HEK293 (cell line): Measurements from ENCODE around the gene ANKRD60.

Source experiments
- BCL11A ChIP-seq: fragments of 450-650 bp; formaldehyde crosslinking; IDR thresholded peaks from 2 replicates; pipeline ENCODE4 v1.5.1; 2016; ENCODE audit warnings: low read depth, missing biosample characterization, missing genetic modification characterization
- HOXA7 ChIP-seq: sonication (generic); formaldehyde crosslinking; IDR thresholded peaks from 2 replicates; pipeline ENCODE4 v1.8.1; 2022; ENCODE audit warnings: missing genetic modification reagents, borderline replicate concordance
- REST ChIP-seq: fragments of 450-650 bp; formaldehyde crosslinking; IDR thresholded peaks from 2 replicates; pipeline ENCODE4 v1.5.1; 2016; ENCODE audit warnings: missing biosample characterization, missing genetic modification characterization
- SP3 ChIP-seq: fragments of 450-650 bp; formaldehyde crosslinking; IDR thresholded peaks from 2 replicates; pipeline ENCODE4 v1.5.1; 2016; ENCODE audit warnings: missing biosample characterization, missing genetic modification characterization
- ZNF138 ChIP-seq: fragments of 450-650 bp; formaldehyde crosslinking; IDR thresholded peaks from 2 replicates; pipeline ENCODE4 v1.5.1; 2016; ENCODE audit warnings: missing biosample characterization, missing genetic modification characterization, borderline replicate concordance
- ZNF549 ChIP-seq: fragments of 450-650 bp; IDR thresholded peaks from 2 replicates; pipeline ENCODE4 v1.5.1; 2018; ENCODE audit warnings: missing biosample characterization, missing genetic modification characterization, mild to moderate bottlenecking, inconsistent platforms, moderate library complexity
- ZNF654 ChIP-seq: fragments of 450-650 bp; formaldehyde crosslinking; IDR thresholded peaks from 2 replicates; pipeline ENCODE4 v1.5.1; 2016; ENCODE audit warnings: low read depth, missing biosample characterization, missing genetic modification characterization

DNA sequence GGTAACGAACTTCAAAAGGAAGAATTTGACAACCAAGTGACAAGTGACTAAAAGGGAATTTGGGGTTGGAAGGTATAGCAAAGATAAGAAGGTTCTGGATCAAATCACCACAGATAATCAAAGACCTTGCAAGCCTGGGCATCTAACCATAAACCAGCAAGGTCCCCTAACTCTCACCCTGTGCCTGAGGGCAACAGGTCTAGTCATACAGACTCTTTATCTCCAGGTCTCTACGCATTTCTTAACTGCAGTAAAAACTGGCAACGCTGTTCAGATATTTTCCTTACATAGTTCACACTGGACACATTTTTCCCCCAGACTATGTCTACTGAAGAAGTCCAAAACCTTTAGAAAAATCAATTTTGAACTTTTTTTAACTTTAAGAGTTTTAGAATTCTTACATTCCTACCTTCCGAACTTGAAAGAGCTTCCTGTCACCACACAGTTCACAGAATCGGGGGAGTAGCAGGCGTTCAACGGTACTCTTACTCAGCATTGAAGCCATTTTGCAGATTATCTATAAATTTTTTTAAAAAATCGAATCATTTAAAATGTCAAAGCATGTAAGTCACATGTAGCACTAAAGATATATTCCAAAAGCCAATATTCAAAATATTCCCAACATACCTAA lies 23.0 kb upstream of the ANKRD60 start:
- TF ChIP-seq ZNF138 (no peak), ZNF654 (no peak), BCL11A (tag by site-specific recombination) (no peak), REST (tag by site-specific recombination) (no peak), HOXA7 (CRISPR knock-in tag) (no peak), SP3 (no peak), ZNF549 (no peak)
